ENCODE data around the gene ZNF804B. TPM values are rescaled to one million over a fixed set of nuclear protein-coding genes. Genes with fewer than 3 reads are reported as not detected.

The ZNF804B gene
- total and polyA plus RNA-seq, 9 of the 15 experiments (the other 6 are each of a cell fraction or from before 2014, with no cell fraction given) = 0.04 to 0.22 (median 0.09) TPM; not detected in 6

- H3K27ac ChIP-seq (ENCODE audit: extremely low read depth, low read depth, low read length) = no peak overlapping the region
- no peaks in the 10 kb centered on the region for H3K79me2 ChIP-seq (ENCODE audit: control insufficient read depth, insufficient read depth, low read length)
- no peaks in the 10 kb centered on the region for H3K4me1 ChIP-seq (replicated peaks in 1 of 2; ENCODE audit: control insufficient read depth in 2 of 2, insufficient read depth in 2 of 2, low read length in 2 of 2)
- no peak overlapping the region for H3K9ac ChIP-seq (ENCODE audit: insufficient read depth in 1 of 2, low read depth in 2 of 2, low read length in 2 of 2)
- in situ Hi-C loops (cut with MboI) = no loop called here
- H3K9me1 ChIP-seq (ENCODE audit: control insufficient read depth, insufficient read depth, low read length) = no peaks in the 10 kb centered on the region
- FAIRE-seq = no peak
- H3K27me3 ChIP-seq (ENCODE audit: control insufficient read depth in 2 of 2, insufficient read depth in 2 of 2, low read length in 2 of 2) = no peaks in the 10 kb centered on the region
- no peak for TF ChIP-seq BMI1 (IDR thresholded peaks at IDR 0.05; ENCODE audit: low read length)
- no peak for TF ChIP-seq CTCF (IDR thresholded peaks at IDR 0.05 in 2 of 3, conservative IDR thresholded peaks at IDR 0.05 in 1 of 3; ENCODE audit: insufficient read depth in 2 of 3, low read depth in 1 of 3, low read length in 3 of 3)
- TF ChIP-seq GATAD2B (IDR thresholded peaks at IDR 0.05; ENCODE audit: borderline replicate concordance) = no peak
- no peak for TF ChIP-seq ZFP1 (CRISPR knock-in tag; IDR thresholded peaks at IDR 0.05)
- TF ChIP-seq KDM5B (IDR thresholded peaks at IDR 0.05; ENCODE audit: insufficient replicate concordance, low read depth, low read length) = no peak
- no peaks in the 10 kb centered on the region; the same call in none of the 2 replicates for H3K9me3 ChIP-seq (replicated peaks; ENCODE audit: control insufficient read depth, insufficient read depth, low read depth, low read length)
- H3K4me2 ChIP-seq (ENCODE audit: insufficient read depth, low read length) = no peak overlapping the region
- no peaks in the 10 kb centered on the region for H3K36me3 ChIP-seq (ENCODE audit: control insufficient read depth, insufficient read depth, low read length)
- ChIA-PET CTCF (ENCODE audit: low intra/inter-chr PET ratio) (no interaction called here), POLR2A (no interaction called here)
- intact Hi-C loops (cut with micrococcal nuclease) = no loop called here
- no peak for ATAC-seq
- H4K20me1 ChIP-seq (replicated peaks; ENCODE audit: control insufficient read depth, insufficient read depth, low read length) = no peaks in the 10 kb centered on the region
- no TSS peak for BruUV-seq (replicated peaks)
- H2AFZ ChIP-seq (ENCODE audit: low read depth, low read length) = no peak overlapping the region
- 4% methylated on average over 1 of the region's 1 CpG for WGBS (ENCODE audit: insufficient coverage, low coverage, missing lambda C conversion rate)
- no peak for DNase-seq (ENCODE audit: extremely low read depth in 1 of 4, low spot score in 3 of 4)
- no peak overlapping the region for H3K4me3 ChIP-seq
These were observed 332.1 kb downstream of the ZNF804B start for GRCh38 chr7:89091550-89091949.

Data from K562 (cell line).